Measurements from ENCODE around the gene HDLBP.

HDLBP gene

GRCh38 chr2:241195506-241196130, 119.9 kb downstream of the HDLBP start:
- no peaks in the 10 kb centered on the region for H3K27me3 ChIP-seq (ENCODE audit: insufficient read depth, poor library complexity, severe bottlenecking)
- no peak for TF ChIP-seq REST (IDR thresholded peaks at IDR 0.05; ENCODE audit: insufficient replicate concordance, low read depth)
- no peak for TF ChIP-seq SPI1 (IDR thresholded peaks at IDR 0.05; ENCODE audit: borderline replicate concordance, low read depth)
- no peak overlapping the region for H3K27ac ChIP-seq (replicated peaks)
- DNase-seq (ENCODE audit: low read depth in 1 of 2, low spot score in 1 of 2), result no peak
- no peak overlapping the region for H3K4me3 ChIP-seq (replicated peaks; ENCODE audit: insufficient read depth, low read length)

- no peaks in the 10 kb centered on the region for H3K27me3 ChIP-seq (ENCODE audit: insufficient read depth, poor library complexity, severe bottlenecking)
- DNase-seq (ENCODE audit: low read depth in 1 of 2, low spot score in 1 of 2), result no peak
- TF ChIP-seq REST (IDR thresholded peaks at IDR 0.05; ENCODE audit: insufficient replicate concordance, low read depth) (no peak), GABPA (IDR thresholded peaks at IDR 0.05; ENCODE audit: low read depth) (no peak), CTCF (IDR thresholded peaks at IDR 0.05; ENCODE audit: insufficient read depth, low read length) (no peak), POLR2AphosphoS5 (IDR thresholded peaks at IDR 0.05; ENCODE audit: low read depth) (no peak), SPI1 (IDR thresholded peaks at IDR 0.05; ENCODE audit: borderline replicate concordance, low read depth) (no peak)
- no peak overlapping the region for H3K4me3 ChIP-seq (replicated peaks; ENCODE audit: insufficient read depth, low read length)
- no peak overlapping the region for H3K27ac ChIP-seq (replicated peaks)
Observed at GRCh38 chr2:241194811-241195210, 120.7 kb downstream of the HDLBP start.

GRCh38 chr2:241193271-241193670, 122.2 kb downstream of the HDLBP start:
- DNase-seq (ENCODE audit: low read depth in 1 of 2, low spot score in 1 of 2), result no peak

More at GRCh38 chr2:241193271-241193670, 122.2 kb downstream of the HDLBP start:
- Histone ChIP-seq H3K27me3 (ENCODE audit: insufficient read depth, poor library complexity, severe bottlenecking) (no peaks in the 10 kb centered on the region), H3K27ac (replicated peaks) (no peak overlapping the region), H3K4me3 (replicated peaks; ENCODE audit: insufficient read depth, low read length) (no peak overlapping the region)
- TF ChIP-seq SPI1 (IDR thresholded peaks at IDR 0.05; ENCODE audit: borderline replicate concordance, low read depth) (no peak), GABPA (IDR thresholded peaks at IDR 0.05; ENCODE audit: low read depth) (no peak), REST (IDR thresholded peaks at IDR 0.05; ENCODE audit: insufficient replicate concordance, low read depth) (no peak), CTCF (IDR thresholded peaks at IDR 0.05; ENCODE audit: insufficient read depth, low read length) (no peak), POLR2AphosphoS5 (IDR thresholded peaks at IDR 0.05; ENCODE audit: low read depth) (no peak)

Measured in HL-60 (cell line).